Measurements from ENCODE around the gene GNAT3.

GRCh38 chr7:80480566-80480965 is 31.3 kb downstream of the GNAT3 start:
- no peak for TF ChIP-seq HDAC6 (IDR thresholded peaks at IDR 0.05; ENCODE audit: low read depth, low read length)
- TF ChIP-seq CTCF (IDR thresholded peaks at IDR 0.05; ENCODE audit: control extremely low read depth in 1 of 3, insufficient read depth in 1 of 3, low read depth in 1 of 3, low read length in 3 of 3), result no peak
- TF ChIP-seq POLR2A (IDR thresholded peaks at IDR 0.05; ENCODE audit: control extremely low read depth in 1 of 2, low read depth in 2 of 2, low read length in 2 of 2), result no peak
- TF ChIP-seq EGR1 (IDR thresholded peaks at IDR 0.05; ENCODE audit: borderline replicate concordance, low read depth, low read length), result no peak

All from H1 (cell line).